Hepatocyte (in vitro differentiated cells): Measurements from ENCODE around the gene TLL1. TPM values are rescaled to one million over a fixed set of nuclear protein-coding genes. Genes with fewer than 3 reads are reported as not detected.

Experiments
- DNase-seq: peaks from one replicate; pipeline ENCODE4 v3.0.0-alpha.2; 2016; ENCODE audit warnings: low spot score
- H2AFZ ChIP-seq: fragments of 200-600 bp; sonication (generic); 2 replicates; pipeline ENCODE4 v1.6.0; 2016; ENCODE audit warnings: antibody characterized with exemption, mild to moderate bottlenecking
- H3K27ac ChIP-seq: fragments of 200-600 bp; sonication (generic); 2 replicates; pipeline ENCODE4 v1.5.1; 2016; ENCODE audit warnings: mild to moderate bottlenecking
- H3K27me3 ChIP-seq: fragments of 200-600 bp; sonication (generic); 2 replicates; pipeline ENCODE4 v1.6.1; 2016
- H3K36me3 ChIP-seq: fragments of 200-600 bp; sonication (generic); replicated peaks from 2 replicates; pipeline ENCODE4 v1.5.1; 2016; ENCODE audit warnings: low read depth; ENCODE audit not compliant: insufficient read depth
- H3K4me1 ChIP-seq: fragments of 200-600 bp; sonication (generic); 2 replicates; pipeline ENCODE4 v1.5.1; 2016; ENCODE audit warnings: mild to moderate bottlenecking, moderate library complexity; ENCODE audit not compliant: insufficient read depth
- H3K4me2 ChIP-seq: fragments of 200-600 bp; sonication (generic); 2 replicates; pipeline ENCODE4 v1.6.0; 2016
- H3K4me3 ChIP-seq: fragments of 200-600 bp; sonication (generic); 2 replicates; pipeline ENCODE4 v1.5.1; 2016; ENCODE audit warnings: mild to moderate bottlenecking
- H3K79me2 ChIP-seq: fragments of 200-600 bp; sonication (generic); 2 replicates; pipeline ENCODE4 v1.6.0; 2017; ENCODE audit warnings: mild to moderate bottlenecking
- H3K9me2 ChIP-seq: fragments of 200-600 bp; sonication (generic); replicated peaks from 2 replicates; pipeline ENCODE4 v1.6.0; 2017; ENCODE audit warnings: mild to moderate bottlenecking; ENCODE audit not compliant: insufficient read depth
- H3K9me3 ChIP-seq: fragments of 200-600 bp; sonication (generic); 2 replicates; pipeline ENCODE4 v1.5.1; 2016; ENCODE audit warnings: low read depth, mild to moderate bottlenecking
- H4K20me1 ChIP-seq: fragments of 200-600 bp; sonication (generic); 2 replicates; pipeline ENCODE4 v1.6.0; 2016; ENCODE audit warnings: mild to moderate bottlenecking; ENCODE audit not compliant: insufficient read depth, poor library complexity, severe bottlenecking
- EZH2 ChIP-seq: fragments of 200-600 bp; sonication (generic); IDR thresholded peaks from 2 replicates; pipeline ENCODE4 v1.6.1; 2016; ENCODE audit warnings: antibody characterized with exemption, mild to moderate bottlenecking, borderline replicate concordance
- EZH2phosphoT487 ChIP-seq: fragments of 200-600 bp; sonication (generic); IDR thresholded peaks from one replicate; pipeline ENCODE4 v1.6.1; 2018; ENCODE audit warnings: antibody characterized with exemption, mild to moderate bottlenecking, low read depth, moderate library complexity; ENCODE audit not compliant: unreplicated experiment, severe bottlenecking
- WGBS: methylation state at CpG from one replicate; pipeline ENCODE4 v1.1.6; 2016; ENCODE audit warnings: low lambda C conversion rate; ENCODE audit errors: missing lambda C conversion rate; 5-methylcytosine and 5-hydroxymethylcytosine counted together
- polyA plus RNA-seq: library from polyadenylated mRNA; unstranded; fragments of >200 nt; fragmentation: Nextera tagmentation; extraction: Ambion mirVana; gene quantifications from 2 replicates; pipeline ENCODE4 v1.2.1, GENCODE V29; 2016
- total RNA-seq: library from RNA; depleted of rRNA; stranded (reverse); fragments of >200 nt; gene quantifications from 2 replicates; pipeline ENCODE4 v1.2.3, GENCODE V29; 2014
- TF ChIP-seq, protein P1 (sequence below): fragments of 200-600 bp; sonication (generic); IDR thresholded peaks from 2 replicates; pipeline ENCODE4 v1.5.1; 2016; ENCODE audit warnings: antibody characterized with exemption, mild to moderate bottlenecking; ENCODE audit not compliant: poor library complexity

Gene TLL1
- total and polyA plus RNA-seq, 2 experiments from 2014 or later: 0.30 to 0.97 TPM

DNA sequence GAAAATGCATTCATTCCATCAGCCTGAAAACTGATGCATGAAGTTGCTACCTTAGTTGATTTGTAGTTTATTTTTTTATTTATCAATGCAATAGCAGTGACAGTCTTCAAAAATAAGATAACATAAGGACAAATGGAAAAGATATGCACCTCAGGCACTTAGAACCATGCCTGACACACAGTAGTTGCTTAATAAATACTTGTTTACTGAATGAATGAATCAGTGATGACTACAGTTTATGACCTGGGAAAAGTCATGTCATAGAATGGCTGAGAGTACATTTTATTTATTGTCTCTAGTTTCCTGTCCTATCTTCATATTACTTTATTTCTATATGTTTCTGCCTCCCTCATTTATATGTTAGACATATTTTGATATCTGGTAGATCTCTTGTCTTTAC is 171.8 kb downstream of the TLL1 start:
- TF ChIP-seq EZH2 (no peak), EZH2phosphoT487 (no peak)
- TF ChIP-seq, protein P1, sequence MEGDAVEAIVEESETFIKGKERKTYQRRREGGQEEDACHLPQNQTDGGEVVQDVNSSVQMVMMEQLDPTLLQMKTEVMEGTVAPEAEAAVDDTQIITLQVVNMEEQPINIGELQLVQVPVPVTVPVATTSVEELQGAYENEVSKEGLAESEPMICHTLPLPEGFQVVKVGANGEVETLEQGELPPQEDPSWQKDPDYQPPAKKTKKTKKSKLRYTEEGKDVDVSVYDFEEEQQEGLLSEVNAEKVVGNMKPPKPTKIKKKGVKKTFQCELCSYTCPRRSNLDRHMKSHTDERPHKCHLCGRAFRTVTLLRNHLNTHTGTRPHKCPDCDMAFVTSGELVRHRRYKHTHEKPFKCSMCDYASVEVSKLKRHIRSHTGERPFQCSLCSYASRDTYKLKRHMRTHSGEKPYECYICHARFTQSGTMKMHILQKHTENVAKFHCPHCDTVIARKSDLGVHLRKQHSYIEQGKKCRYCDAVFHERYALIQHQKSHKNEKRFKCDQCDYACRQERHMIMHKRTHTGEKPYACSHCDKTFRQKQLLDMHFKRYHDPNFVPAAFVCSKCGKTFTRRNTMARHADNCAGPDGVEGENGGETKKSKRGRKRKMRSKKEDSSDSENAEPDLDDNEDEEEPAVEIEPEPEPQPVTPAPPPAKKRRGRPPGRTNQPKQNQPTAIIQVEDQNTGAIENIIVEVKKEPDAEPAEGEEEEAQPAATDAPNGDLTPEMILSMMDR: no peak
- no peak overlapping the region for H2AFZ ChIP-seq

DNA sequence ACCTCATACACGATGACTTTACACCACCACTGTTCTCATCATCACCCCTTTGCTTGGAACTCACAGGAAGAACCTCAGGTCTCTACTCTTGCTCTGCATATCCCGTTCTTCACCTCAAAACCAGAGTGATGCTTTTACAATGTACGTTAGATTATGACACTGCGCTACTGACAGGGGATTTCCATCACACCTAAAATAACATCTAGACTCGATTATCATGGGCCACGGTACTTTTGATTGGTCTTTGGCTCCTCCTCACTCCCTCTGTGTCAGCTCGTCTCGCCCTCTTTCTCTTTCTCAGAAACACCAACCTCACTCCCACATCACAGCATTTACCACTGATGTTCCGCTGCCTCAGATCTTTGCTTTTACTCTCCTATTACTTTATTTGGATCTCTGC is 172.4 kb downstream of the TLL1 start:
- H3K9me3 ChIP-seq: no peaks in the 10 kb centered on the region
- DNase-seq: no peak
- no peak overlapping the region for H3K4me2 ChIP-seq
- TF ChIP-seq EZH2phosphoT487: no peak
- TF ChIP-seq EZH2: no peak
- TF ChIP-seq, protein P1: no peak
- H4K20me1 ChIP-seq: no peaks in the 10 kb centered on the region
- H3K4me1 ChIP-seq: peaks cover 8% of the 10 kb centered on the region
- H3K27ac ChIP-seq: no peak overlapping the region
- H3K4me3 ChIP-seq: no peak overlapping the region
- WGBS: 87% methylated on average over 9 of the region's 9 CpGs
- H3K79me2 ChIP-seq: no peaks in the 10 kb centered on the region
- no peaks in the 10 kb centered on the region for H3K9me2 ChIP-seq
- no peak overlapping the region for H2AFZ ChIP-seq
- H3K27me3 ChIP-seq: no peaks in the 10 kb centered on the region
- no peaks in the 10 kb centered on the region for H3K36me3 ChIP-seq

More for the DNA sequence above, 171.8 kb downstream of the TLL1 start:
- H3K36me3 ChIP-seq: no peaks in the 10 kb centered on the region
- H3K79me2 ChIP-seq: no peaks in the 10 kb centered on the region
- peaks cover 8% of the 10 kb centered on the region for H3K4me1 ChIP-seq
- H3K27me3 ChIP-seq: no peaks in the 10 kb centered on the region
- no peak overlapping the region for H3K4me2 ChIP-seq
- no peaks in the 10 kb centered on the region for H3K9me3 ChIP-seq
- H4K20me1 ChIP-seq: no peaks in the 10 kb centered on the region
- H3K27ac ChIP-seq: no peak overlapping the region
- DNase-seq: no peak
- no peaks in the 10 kb centered on the region for H3K9me2 ChIP-seq
- no peak overlapping the region for H3K4me3 ChIP-seq

DNA sequence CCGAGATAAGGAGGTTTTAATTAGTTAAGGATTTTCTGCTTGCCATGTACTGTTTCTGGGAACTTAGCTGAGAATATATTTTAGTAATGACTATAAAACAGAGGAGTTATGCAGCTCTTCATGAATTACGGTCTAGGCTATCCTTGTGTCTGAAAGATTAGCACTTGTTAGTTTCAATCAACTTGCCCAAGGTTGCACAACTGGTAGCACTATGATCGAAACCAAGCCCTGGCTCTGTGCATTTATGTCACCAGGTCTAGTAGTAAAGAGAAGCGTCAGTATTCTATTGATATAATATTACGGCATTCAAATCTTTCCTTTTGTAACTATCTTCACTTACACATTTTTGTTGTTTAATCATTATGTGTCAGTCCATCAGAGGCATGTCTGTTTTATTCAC is 176.0 kb downstream of the TLL1 start:
- H4K20me1 ChIP-seq: no peaks in the 10 kb centered on the region
- H3K9me3 ChIP-seq: no peaks in the 10 kb centered on the region
- no peaks in the 10 kb centered on the region for H3K79me2 ChIP-seq
- H3K4me1 ChIP-seq: no peaks in the 10 kb centered on the region
- H3K27ac ChIP-seq: no peak overlapping the region
- no peaks in the 10 kb centered on the region for H3K27me3 ChIP-seq
- H3K4me3 ChIP-seq: no peak overlapping the region
- WGBS: 59% methylated on average over 5 of the region's 5 CpGs
- no peak for DNase-seq
- no peaks in the 10 kb centered on the region for H3K9me2 ChIP-seq
- H3K4me2 ChIP-seq: no peak overlapping the region
- TF ChIP-seq EZH2phosphoT487: no peak
- H2AFZ ChIP-seq: no peak overlapping the region
- H3K36me3 ChIP-seq: no peaks in the 10 kb centered on the region

DNA sequence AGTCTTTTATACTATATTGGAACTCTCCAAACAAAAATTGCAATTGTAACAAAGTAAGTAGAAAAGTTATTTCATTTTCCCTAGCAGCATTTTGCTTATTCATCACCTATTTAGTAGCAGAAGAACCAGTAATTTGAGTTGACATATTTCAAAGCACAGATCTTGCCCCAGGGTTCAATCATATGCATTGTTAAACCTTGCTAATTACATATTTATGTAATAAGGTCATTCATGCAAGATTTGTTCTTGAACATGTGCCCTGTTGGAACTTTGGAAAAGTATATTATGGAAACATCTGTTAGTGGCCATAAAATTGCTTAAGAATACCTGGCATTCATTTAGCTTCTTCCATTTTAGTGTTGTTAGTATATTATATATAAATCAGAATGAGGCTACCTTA is 191.7 kb downstream of the TLL1 start:
- no peak for DNase-seq
- no peaks in the 10 kb centered on the region for H4K20me1 ChIP-seq
- H3K4me1 ChIP-seq: no peaks in the 10 kb centered on the region
- no peak overlapping the region for H3K27ac ChIP-seq
- no peaks in the 10 kb centered on the region for H3K9me2 ChIP-seq
- H2AFZ ChIP-seq: no peak overlapping the region
- no peak overlapping the region for H3K4me3 ChIP-seq
- TF ChIP-seq EZH2: no peak
- TF ChIP-seq EZH2phosphoT487: no peak
- TF ChIP-seq, protein P1: no peak
- no peaks in the 10 kb centered on the region for H3K36me3 ChIP-seq
- no peaks in the 10 kb centered on the region for H3K27me3 ChIP-seq
- no peaks in the 10 kb centered on the region for H3K9me3 ChIP-seq
- no peak overlapping the region for H3K4me2 ChIP-seq
- H3K79me2 ChIP-seq: no peaks in the 10 kb centered on the region
